Astrocyte (in vitro differentiated cells and primary cell): Measurements from ENCODE around the gene TTYH3. TPM values are rescaled to one million over a fixed set of nuclear protein-coding genes. Genes with fewer than 3 reads are reported as not detected.

ENCODE experiments used
- DNase-seq: peaks from one replicate; pipeline ENCODE4 v3.0.0-alpha.2; 2010; ENCODE audit warnings: low read depth
- FAIRE-seq: peaks from 2 replicates; lab custom pipeline; 2011; peaks lifted over from hg19 to GRCh38; lab: Jason Lieb, UNC
- H2AFZ ChIP-seq: 2 replicates; pipeline ENCODE4 v1.6.0; 2012; ENCODE audit warnings: low read depth, low read length, inconsistent platforms
- H3K27ac ChIP-seq: 2 replicates; pipeline ENCODE4 v1.5.1; 2011; ENCODE audit warnings: low read depth, low read length, inconsistent platforms
- H3K27me3 ChIP-seq: 2 replicates; pipeline ENCODE4 v1.6.0; 2011; ENCODE audit warnings: low read length, inconsistent platforms; ENCODE audit not compliant: insufficient read depth
- H3K36me3 ChIP-seq: 2 replicates; pipeline ENCODE4 v1.5.1; 2011; ENCODE audit warnings: low read length, inconsistent platforms; ENCODE audit not compliant: insufficient read depth
- H3K4me1 ChIP-seq: 2 replicates; pipeline ENCODE4 v1.5.1; 2011; ENCODE audit warnings: low read length, inconsistent platforms; ENCODE audit not compliant: insufficient read depth
- H3K4me2 ChIP-seq: 2 replicates; pipeline ENCODE4 v1.6.0; 2012; ENCODE audit warnings: low read length, inconsistent platforms
- H3K4me3 ChIP-seq: 2 replicates; pipeline ENCODE4 v1.5.1; 2011; ENCODE audit warnings: low read depth, mild to moderate bottlenecking, low read length, inconsistent platforms; ENCODE audit not compliant: insufficient read depth
- H3K79me2 ChIP-seq: 2 replicates; pipeline ENCODE4 v1.6.0; 2012; ENCODE audit warnings: mild to moderate bottlenecking, low read length, inconsistent platforms; ENCODE audit not compliant: insufficient read depth
- H3K9ac ChIP-seq: 2 replicates; pipeline ENCODE4 v1.6.0; 2012; ENCODE audit warnings: mild to moderate bottlenecking, low read length, inconsistent platforms
- H3K9me3 ChIP-seq: 2 replicates; pipeline ENCODE4 v1.5.1; 2012; ENCODE audit warnings: low read depth, mild to moderate bottlenecking, low read length, inconsistent platforms; ENCODE audit not compliant: insufficient read depth
- H4K20me1 ChIP-seq: 2 replicates; pipeline ENCODE4 v1.6.0; 2012; ENCODE audit warnings: low read length, inconsistent platforms; ENCODE audit not compliant: insufficient read depth
- H3K27ac Mint-ChIP-seq: one replicate; pipeline ENCODE4 v1.8.0; 2021; ENCODE audit warnings: mild to moderate bottlenecking, mixed read lengths; ENCODE audit not compliant: unreplicated experiment
- H3K27me3 Mint-ChIP-seq: one replicate; pipeline ENCODE4 v1.8.0; 2021; ENCODE audit warnings: low read depth, mixed read lengths; ENCODE audit not compliant: unreplicated experiment
- H3K36me3 Mint-ChIP-seq: one replicate; pipeline ENCODE4 v1.8.0; 2021; ENCODE audit warnings: low read depth, mixed read lengths; ENCODE audit not compliant: unreplicated experiment
- H3K4me1 Mint-ChIP-seq: one replicate; pipeline ENCODE4 v1.8.0; 2021; ENCODE audit warnings: low read depth, mixed read lengths; ENCODE audit not compliant: unreplicated experiment
- H3K4me3 Mint-ChIP-seq: one replicate; pipeline ENCODE4 v1.8.0; 2021; ENCODE audit warnings: mild to moderate bottlenecking, moderate library complexity, mixed read lengths; ENCODE audit not compliant: unreplicated experiment
- H3K9me3 Mint-ChIP-seq: one replicate; pipeline ENCODE4 v1.8.0; 2021; ENCODE audit warnings: mild to moderate bottlenecking, mixed read lengths; ENCODE audit not compliant: unreplicated experiment
- CTCF ChIP-seq: IDR thresholded peaks from 2 replicates; pipeline ENCODE4 v1.5.1; 2011; ENCODE audit warnings: low read depth, mild to moderate bottlenecking, inconsistent platforms, low read length, moderate library complexity; ENCODE audit not compliant: insufficient read depth
- EZH2 ChIP-seq: IDR thresholded peaks from 2 replicates; pipeline ENCODE4 v1.6.1; 2012; ENCODE audit warnings: mild to moderate bottlenecking, low read length, inconsistent platforms; ENCODE audit not compliant: insufficient read depth
- total RNA-seq: library from RNA; stranded (reverse); gene quantifications from 2 replicates; pipeline ENCODE4 v1.2.1, GENCODE V29; 2021

Gene TTYH3
- total RNA-seq, 1 donor from 2014 or later: 273 TPM

GRCh38 chr7:2705371-2706096 is 73.7 kb downstream of the TTYH3 start:
- no peak for TF ChIP-seq CTCF
- no peak for TF ChIP-seq EZH2
- H3K27ac Mint-ChIP-seq: peak overlapping the region; percentile 58
- H3K9me3 ChIP-seq: no peaks in the 10 kb centered on the region
- H3K4me2 ChIP-seq: no peak overlapping the region
- no peak for FAIRE-seq
- no peaks in the 10 kb centered on the region for H3K79me2 ChIP-seq
- no peak overlapping the region for H3K9ac ChIP-seq
- H2AFZ ChIP-seq: no peak overlapping the region
- H4K20me1 ChIP-seq: peaks cover 9% of the 10 kb centered on the region
- H3K27me3 ChIP-seq: no peaks in the 10 kb centered on the region
- H3K4me3 ChIP-seq: no peak overlapping the region
- peaks cover 21% of the 10 kb centered on the region for H3K27me3 Mint-ChIP-seq
- no peak overlapping the region for H3K27ac ChIP-seq
- peaks cover under 1% of the 10 kb centered on the region for H3K36me3 Mint-ChIP-seq
- H3K9me3 Mint-ChIP-seq: peaks cover 1% of the 10 kb centered on the region
- no peak overlapping the region for H3K4me3 Mint-ChIP-seq
- H3K4me1 Mint-ChIP-seq: no peaks in the 10 kb centered on the region
- DNase-seq: no peak
- no peaks in the 10 kb centered on the region for H3K36me3 ChIP-seq
- no peaks in the 10 kb centered on the region for H3K4me1 ChIP-seq

GRCh38 chr7:2706685-2707126 is 74.9 kb downstream of the TTYH3 start:
- Mint-ChIP-seq H3K4me1 (no peaks in the 10 kb centered on the region), H3K4me3 (no peak overlapping the region), H3K9me3 (peaks cover 5% of the 10 kb centered on the region), H3K36me3 (peaks cover 6% of the 10 kb centered on the region), H3K27me3 (peaks cover 14% of the 10 kb centered on the region), H3K27ac (no peak overlapping the region)
- Histone ChIP-seq H3K9me3 (no peaks in the 10 kb centered on the region), H3K36me3 (no peaks in the 10 kb centered on the region), H3K4me1 (no peaks in the 10 kb centered on the region), H4K20me1 (peaks cover 9% of the 10 kb centered on the region), H3K79me2 (no peaks in the 10 kb centered on the region), H2AFZ (no peak overlapping the region), H3K4me3 (no peak overlapping the region), H3K27ac (no peak overlapping the region), H3K27me3 (no peaks in the 10 kb centered on the region), H3K9ac (no peak overlapping the region), H3K4me2 (no peak overlapping the region)
- TF ChIP-seq CTCF (no peak), EZH2 (no peak)
- no peak for FAIRE-seq
- no peak for DNase-seq

GRCh38 chr7:2707481-2707880 is 75.7 kb downstream of the TTYH3 start:
- H3K4me3 Mint-ChIP-seq: no peak overlapping the region
- no peak overlapping the region for H2AFZ ChIP-seq
- DNase-seq (no peak), FAIRE-seq (no peak)
- no peak overlapping the region for H3K9ac ChIP-seq
- peaks cover 6% of the 10 kb centered on the region for H3K36me3 Mint-ChIP-seq
- no peaks in the 10 kb centered on the region for H3K79me2 ChIP-seq
- no peak overlapping the region for H3K27ac Mint-ChIP-seq
- peaks cover 9% of the 10 kb centered on the region for H3K27me3 Mint-ChIP-seq
- H3K27me3 ChIP-seq: no peaks in the 10 kb centered on the region
- no peak overlapping the region for H3K4me3 ChIP-seq
- H3K9me3 Mint-ChIP-seq: peaks cover 5% of the 10 kb centered on the region
- H3K4me1 Mint-ChIP-seq: no peaks in the 10 kb centered on the region
- no peak overlapping the region for H3K27ac ChIP-seq
- no peaks in the 10 kb centered on the region for H3K36me3 ChIP-seq
- TF ChIP-seq CTCF: no peak
- no peak for TF ChIP-seq EZH2
- H3K9me3 ChIP-seq: no peaks in the 10 kb centered on the region
- no peak overlapping the region for H3K4me2 ChIP-seq
- no peaks in the 10 kb centered on the region for H3K4me1 ChIP-seq
- peaks cover 9% of the 10 kb centered on the region for H4K20me1 ChIP-seq
